ENCODE data around the gene ONECUT1. TPM values are rescaled to one million over a fixed set of nuclear protein-coding genes. Genes with fewer than 3 reads are reported as not detected.

Gene ONECUT1
- total RNA-seq: not detected in 2 replicates

DNA sequence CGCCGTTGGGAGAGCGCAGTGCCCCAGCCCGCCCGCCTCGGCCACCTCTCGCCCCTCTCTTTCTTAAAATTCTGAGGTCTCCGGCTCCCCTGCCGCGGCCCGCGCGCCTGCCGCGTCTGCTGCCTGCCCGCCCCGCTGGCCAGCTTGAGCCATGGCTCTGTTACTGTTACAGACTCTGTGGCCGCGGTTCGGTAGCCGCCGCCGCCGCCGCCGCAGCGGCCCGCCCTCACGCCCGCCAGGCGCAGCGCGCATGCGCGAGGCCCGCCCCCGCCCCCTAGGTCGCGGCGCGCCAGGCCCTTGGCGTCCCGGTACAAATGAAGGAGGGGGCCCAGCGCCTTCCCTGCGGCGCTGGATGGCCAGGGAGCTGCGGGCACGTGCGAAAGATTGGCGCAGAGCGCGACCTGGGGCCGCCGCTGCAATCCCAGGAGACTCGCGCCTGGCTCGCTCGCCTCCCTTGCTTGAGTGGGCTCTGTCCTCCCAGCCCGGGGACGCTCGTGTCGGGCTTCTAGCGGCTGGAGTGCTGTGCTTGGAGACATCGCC lies at the start of gene ONECUT1:
Gene ONECUT1, minus strand, starts transcription at position 168 of the 540 bp plus-strand sequence. CDS start 452 bp downstream, outside the sequence.

Other genes starting within 250 kb of the ONECUT1 start
- gene ARPP19, start 221.3 kb downstream of the ONECUT1 start, total RNA-seq: 93.2 and 127 TPM in 2 replicates
- 17.2 and 22.4 TPM in 2 replicates for gene ATOSA, start 110.9 kb downstream of the ONECUT1 start, total RNA-seq